Stomach (tissue), 4 donors: Measurements from ENCODE around the gene CA11.

Experiments
- CTCF ChIP-seq, 7 experiments: fragments of 450-650 bp in 4 of 7; fragments of 200-600 bp in 3 of 7; sonication (generic) in 3 of 7; IDR thresholded peaks; one replicate each; pipeline ENCODE4 v1.5.1; 2016 to 2019; ENCODE audit warnings: antibody characterized with exemption in 7 of 7, control low read depth in 2 of 7, mild to moderate bottlenecking in 1 of 7
- POLR2A ChIP-seq, 4 donors: fragments of 450-650 bp; IDR thresholded peaks; one replicate each; pipeline ENCODE4 v1.6.1; 2016; ENCODE audit warnings: antibody characterized with exemption in 4 of 4, control low read depth in 2 of 4, mild to moderate bottlenecking in 1 of 4, moderate library complexity in 1 of 4
- POLR2AphosphoS5 ChIP-seq, 3 donors: sonication (generic); formaldehyde crosslinking; IDR thresholded peaks; one replicate each; pipeline ENCODE4 v1.6.1; 2016; ENCODE audit warnings: antibody characterized with exemption in 3 of 3

GRCh38 chr19:48603850-48604249 lies 42.1 kb downstream of the CA11 start:
- TF ChIP-seq POLR2AphosphoS5 (IDR thresholded peaks at IDR 0.05) (no peak), CTCF (IDR thresholded peaks at IDR 0.05) (no peak), POLR2A (IDR thresholded peaks at IDR 0.05) (no peak)
